H1 (cell line): ENCODE measurements around the gene SLC9B2. TPM values are rescaled to one million over a fixed set of nuclear protein-coding genes. Genes with fewer than 3 reads are reported as not detected.

ENCODE experiments used
- CTCF ChIA-PET: fragments of 300-600 bp; sonication (Branson Sonifier 250); formaldehyde crosslinking; loops from one replicate; lab custom pipeline; 2021; ENCODE audit not compliant: partially characterized antibody; lab: Charles Lee
- POLR2A ChIA-PET: fragments of 300-600 bp; sonication (Branson Sonifier 250); formaldehyde crosslinking; loops from one replicate; lab custom pipeline; 2021; ENCODE audit warnings: inconsistent platforms; ENCODE audit not compliant: partially characterized antibody; lab: Charles Lee
- DNase-seq, 2 experiments: peaks; one replicate each; pipeline versions ENCODE4 v3.0.0 to v3.0.0-alpha.2; 2010 to 2022; ENCODE audit warnings: low spot score in 2 of 2, low read depth in 1 of 2, mixed read lengths in 1 of 2
- FAIRE-seq: peaks from 2 replicates; lab custom pipeline; 2011; peaks lifted over from hg19 to GRCh38; lab: Jason Lieb, UNC
- H2AFZ ChIP-seq: 2 replicates; pipeline ENCODE4 v1.8.1; 2012; ENCODE audit warnings: low read length, inconsistent platforms
- H2AK5ac ChIP-seq: 2 replicates; pipeline ENCODE4 v1.6.1; 2013; ENCODE audit warnings: low read depth, low read length
- H2BK120ac ChIP-seq: replicated peaks from 2 replicates; pipeline ENCODE3; 2013; ENCODE audit warnings: low read depth, low read length, inconsistent platforms
- H2BK12ac ChIP-seq: 2 replicates; pipeline ENCODE4 v1.6.1; 2013; ENCODE audit warnings: low read depth, low read length
- H2BK15ac ChIP-seq: 2 replicates; pipeline ENCODE4 v1.6.1; 2013; ENCODE audit warnings: low read length
- H2BK20ac ChIP-seq: 2 replicates; pipeline ENCODE4 v1.6.1; 2013; ENCODE audit warnings: low read length
- H2BK5ac ChIP-seq: 2 replicates; pipeline ENCODE4 v1.6.1; 2013; ENCODE audit warnings: low read depth, low read length
- H3K14ac ChIP-seq: 2 replicates; pipeline ENCODE4 v1.6.1; 2013; ENCODE audit warnings: inconsistent platforms; ENCODE audit not compliant: insufficient read length
- H3K18ac ChIP-seq: 2 replicates; pipeline ENCODE4 v1.6.1; 2013; ENCODE audit warnings: low read length; ENCODE audit errors: extremely low read depth
- H3K23ac ChIP-seq: 2 replicates; pipeline ENCODE4 v1.6.1; 2013; ENCODE audit warnings: inconsistent platforms; ENCODE audit not compliant: insufficient read length
- H3K23me2 ChIP-seq: 2 replicates; pipeline ENCODE4 v1.6.1; 2013; ENCODE audit warnings: low read depth, low read length
- H3K27ac ChIP-seq: 2 replicates; pipeline ENCODE4 v1.6.1; 2011; ENCODE audit warnings: low read depth, low read length, inconsistent platforms
- H3K27me3 ChIP-seq, 4 experiments: replicated peaks in 1 of 4; 1 replicate in 1 of 4; 2 replicates in 3 of 4; pipeline versions ENCODE4 v1.6.1 to v1.8.1; 2011 to 2013; ENCODE audit warnings: low read length in 3 of 4, mild to moderate bottlenecking in 3 of 4, inconsistent platforms in 2 of 4, mixed read lengths in 2 of 4, moderate library complexity in 1 of 4; ENCODE audit not compliant: control insufficient read depth in 3 of 4, insufficient read depth in 3 of 4; ENCODE audit errors: extremely low read depth in 1 of 4
- H3K36me3 ChIP-seq, 4 experiments: 2 replicates each; pipeline versions ENCODE4 v1.6.1 to v1.8.1; 2011 to 2013; ENCODE audit warnings: mild to moderate bottlenecking in 4 of 4, low read length in 3 of 4, moderate library complexity in 2 of 4, control low read depth in 1 of 4, inconsistent platforms in 1 of 4; ENCODE audit not compliant: insufficient read depth in 4 of 4, control insufficient read depth in 2 of 4
- H3K4ac ChIP-seq: replicated peaks from 2 replicates; pipeline ENCODE3; 2013; ENCODE audit warnings: low read length, low read depth, mixed read lengths, inconsistent platforms; ENCODE audit not compliant: insufficient read length
- H3K4me1 ChIP-seq, 4 experiments: replicated peaks in 1 of 4; 1 replicate in 1 of 4; 2 replicates in 3 of 4; pipeline versions ENCODE4 v1.6.1 to v1.8.1; 2011 to 2013; ENCODE audit warnings: low read length in 3 of 4, inconsistent platforms in 2 of 4, mixed read lengths in 1 of 4; ENCODE audit not compliant: insufficient read depth in 4 of 4, control insufficient read depth in 3 of 4
- H3K4me2 ChIP-seq, 2 experiments: 2 replicates each; pipeline versions ENCODE4 v1.6.1 to v1.8.1; 2011 to 2013; ENCODE audit warnings: low read depth in 2 of 2, low read length in 2 of 2, control low read depth in 1 of 2, inconsistent platforms in 1 of 2, mild to moderate bottlenecking in 1 of 2; ENCODE audit not compliant: insufficient read depth in 1 of 2
- H3K4me3 ChIP-seq, 4 experiments: fragments of 200-600, 300-600 bp in 1 of 4; sonication (generic), shearing (Covaris generic), sonication (Bioruptor Twin) in 1 of 4; 2 replicates each; pipeline versions ENCODE4 v1.5.1 to v1.8.1; 2011 to 2016; ENCODE audit warnings: low read length in 4 of 4, low read depth in 3 of 4, control low read depth in 2 of 4, inconsistent platforms in 2 of 4, mild to moderate bottlenecking in 2 of 4, mixed read lengths in 1 of 4, moderate library complexity in 1 of 4; ENCODE audit not compliant: insufficient read depth in 2 of 4; ENCODE audit errors: extremely low read depth in 1 of 4
- H3K56ac ChIP-seq: replicated peaks from 2 replicates; pipeline ENCODE3; 2013; ENCODE audit warnings: low read depth, mild to moderate bottlenecking, mixed read lengths, low read length, inconsistent platforms; ENCODE audit not compliant: insufficient read length
- H3K79me1 ChIP-seq: 2 replicates; pipeline ENCODE4 v1.6.1; 2013; ENCODE audit warnings: low read depth, low read length, control low read depth
- H3K79me2 ChIP-seq, 2 experiments: 2 replicates each; pipeline versions ENCODE4 v1.6.1 to v1.8.1; 2012 to 2013; ENCODE audit warnings: low read length in 2 of 2, mild to moderate bottlenecking in 2 of 2, inconsistent platforms in 1 of 2; ENCODE audit not compliant: insufficient read depth in 2 of 2, control insufficient read depth in 1 of 2
- H3K9ac ChIP-seq, 4 experiments: replicated peaks in 1 of 4; 1 replicate in 1 of 4; 2 replicates in 3 of 4; pipeline versions ENCODE4 v1.6.1 to v1.8.1; 2011 to 2013; ENCODE audit warnings: low read depth in 3 of 4, low read length in 3 of 4, control low read depth in 2 of 4, mild to moderate bottlenecking in 2 of 4, moderate library complexity in 2 of 4, inconsistent platforms in 1 of 4; ENCODE audit errors: extremely low read depth in 1 of 4
- H3K9me3 ChIP-seq, 2 experiments: 2 replicates each; pipeline versions ENCODE4 v1.6.1 to v1.8.1; 2012 to 2013; ENCODE audit warnings: mild to moderate bottlenecking in 2 of 2, moderate library complexity in 2 of 2, control low read depth in 1 of 2, inconsistent platforms in 1 of 2, low read depth in 1 of 2, low read length in 1 of 2, mixed read lengths in 1 of 2; ENCODE audit not compliant: insufficient read depth in 2 of 2
- H4K20me1 ChIP-seq, 2 experiments: replicated peaks in 1 of 2; 2 replicates each; pipeline versions ENCODE3 to v1.8.1; 2011 to 2013; ENCODE audit warnings: inconsistent platforms in 2 of 2, low read length in 2 of 2, mild to moderate bottlenecking in 1 of 2; ENCODE audit not compliant: insufficient read depth in 2 of 2, control insufficient read depth in 1 of 2
- H4K5ac ChIP-seq: 2 replicates; pipeline ENCODE4 v1.6.1; 2013; ENCODE audit warnings: low read length, low read depth, mixed read lengths, inconsistent platforms; ENCODE audit not compliant: insufficient read length
- H4K8ac ChIP-seq: 2 replicates; pipeline ENCODE4 v1.8.0; 2013; ENCODE audit warnings: mild to moderate bottlenecking, moderate library complexity, low read length, inconsistent platforms; ENCODE audit not compliant: insufficient read depth; ENCODE audit errors: extremely low read depth
- H4K91ac ChIP-seq: replicated peaks from 2 replicates; pipeline ENCODE3; 2013; ENCODE audit warnings: low read length, mixed read lengths, inconsistent platforms; ENCODE audit not compliant: insufficient read length
- BACH1 ChIP-seq: IDR thresholded peaks from 2 replicates; pipeline ENCODE4 v1.6.1; 2012; ENCODE audit warnings: low read length, improper control_type of control experiment
- CBX5 ChIP-seq: fragments of 300-800, 300-1000 bp; sonication (generic); IDR thresholded peaks from 2 replicates; pipeline ENCODE4 v1.7.1; 2016; ENCODE audit warnings: antibody characterized with exemption, low read length, low read depth
- CBX8 ChIP-seq: fragments of 300-800, 300-1000 bp; sonication (generic); IDR thresholded peaks from 2 replicates; pipeline ENCODE4 v1.7.1; 2016; ENCODE audit warnings: low read depth, low read length, borderline replicate concordance
- CEBPB ChIP-seq: IDR thresholded peaks from 2 replicates; pipeline ENCODE4 v1.6.1; 2012; ENCODE audit warnings: low read depth, low read length
- CHD1 ChIP-seq: IDR thresholded peaks from 2 replicates; pipeline ENCODE4 v1.6.1; 2012; ENCODE audit warnings: low read depth, low read length, improper control_type of control experiment
- CREB1 ChIP-seq: IDR thresholded peaks from 2 replicates; pipeline ENCODE4 v1.6.1; 2012; ENCODE audit warnings: inconsistent platforms
- JUN ChIP-seq: IDR thresholded peaks from 2 replicates; pipeline ENCODE4 v1.6.1; 2011; ENCODE audit warnings: low read depth, mild to moderate bottlenecking, improper control_type of control experiment, low read length
- JUND ChIP-seq: IDR thresholded peaks from 2 replicates; pipeline ENCODE4 v1.6.1; 2011; ENCODE audit warnings: mild to moderate bottlenecking, improper control_type of control experiment, low read length
- RBBP5 ChIP-seq: IDR thresholded peaks from 2 replicates; pipeline ENCODE4 v1.7.1; 2012; ENCODE audit warnings: low read depth, mild to moderate bottlenecking, inconsistent platforms, low read length, moderate library complexity, borderline replicate concordance
- SP4 ChIP-seq: IDR thresholded peaks from 2 replicates; pipeline ENCODE4 v1.6.1; 2012; ENCODE audit warnings: low read length, inconsistent platforms
- SRF ChIP-seq: IDR thresholded peaks from 2 replicates; pipeline ENCODE4 v1.6.1; 2011; ENCODE audit warnings: mild to moderate bottlenecking, low read depth, low read length, moderate library complexity
- WGBS, 2 experiments: shearing (Covaris generic) in 1 of 2; methylation state at CpG; one replicate each; pipeline versions ENCODE4 v1.1.6 to v1.1.7; 2013 to 2015; ENCODE audit warnings: low lambda C conversion rate in 2 of 2, mixed read lengths in 2 of 2, inconsistent platforms in 1 of 2, low coverage in 1 of 2, missing lambda C conversion rate in 1 of 2; ENCODE audit not compliant: insufficient replicate concordance in 2 of 2, insufficient coverage in 1 of 2, insufficient read length in 1 of 2; ENCODE audit errors: extremely low coverage in 1 of 2, missing lambda C conversion rate in 1 of 2; 5-methylcytosine and 5-hydroxymethylcytosine counted together
- polyA plus RNA-seq, 7 experiments: library from polyadenylated mRNA; depleted of rRNA in 3 of 7; stranded (reverse) in 5 of 7; unstranded in 2 of 7; fragments of >200 nt in 5 of 7; fragments of 200-250 nt in 2 of 7; gene quantifications; 1 replicate in 5 of 7; 2 replicates in 1 of 7; 4 replicates in 1 of 7; pipeline versions ENCODE4 v1.2.1 to v1.2.3, GENCODE V29; 2011 to 2013; ENCODE audit warnings: missing spikeins in 2 of 7, mixed read lengths in 2 of 7
- total RNA-seq: library from RNA; stranded (reverse); fragmentation: NEBNext Ultra II Directional; extraction: Animal tissue kit (Norgen Biotek cat#: 25700); gene quantifications from 2 replicates; pipeline ENCODE4 v1.2.1, GENCODE V29; 2021
- TF ChIP-seq, protein P1 (sequence below): IDR thresholded peaks from 2 replicates; pipeline ENCODE4 v1.6.1; 2011; ENCODE audit warnings: low read depth, mild to moderate bottlenecking, low read length; ENCODE audit not compliant: insufficient read depth
- TF ChIP-seq, protein P2 (sequence below): IDR thresholded peaks from 2 replicates; pipeline ENCODE4 v1.6.1; 2012; ENCODE audit warnings: inconsistent platforms

SLC9B2 gene
- total and polyA plus RNA-seq, 2 of the 8 experiments (the other 6 are each of a cell fraction or from before 2014, with no cell fraction given), result 3.2 to 5.2 TPM

DNA sequence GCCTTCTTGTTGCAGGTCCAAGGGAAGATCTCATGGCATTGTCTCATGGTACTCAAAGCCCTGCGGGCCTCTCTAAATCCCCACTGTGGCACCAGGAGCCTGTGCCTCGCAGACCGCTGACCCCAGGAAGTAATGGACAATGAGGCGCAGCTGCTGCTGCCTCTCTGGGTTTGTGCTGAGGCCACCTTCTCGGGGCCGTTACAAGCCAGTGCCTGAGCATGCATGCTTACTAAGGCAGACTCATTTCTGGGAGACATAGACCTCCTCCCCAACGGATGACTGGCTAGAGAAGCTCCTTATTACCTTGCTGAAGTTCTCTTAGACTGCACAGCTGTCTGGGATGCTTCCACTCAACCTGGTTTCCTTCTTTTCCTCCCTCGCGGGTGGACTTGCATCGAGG, 21.8 kb upstream of the SLC9B2 start:
- H4K91ac ChIP-seq, result no peak overlapping the region
- DNase-seq (no peak), FAIRE-seq (no peak)
- H3K79me1 ChIP-seq, result no peaks in the 10 kb centered on the region; the same call in 1 of the 2 replicates
- no peak overlapping the region for H2AFZ ChIP-seq
- no peak overlapping the region for H2BK120ac ChIP-seq
- H3K4me3 ChIP-seq, result no peak overlapping the region
- 0 out of 2 replicates have a peak, but pooled peaks cover 5% of the 10 kb centered on the region for H3K23me2 ChIP-seq
- no peaks in the 10 kb centered on the region for H3K27me3 ChIP-seq
- H4K5ac ChIP-seq, result no peak overlapping the region
- no peak overlapping the region for H3K14ac ChIP-seq
- peak overlapping the region in 1 of 2 experiments; percentile 24; a peak in 2 of 4 replicates for H3K4me2 ChIP-seq
- H3K18ac ChIP-seq, result no peak overlapping the region
- no peaks in the 10 kb centered on the region for H4K20me1 ChIP-seq
- ChIA-PET CTCF (interaction anchor here (0.8 to 5.2 kb wide), 6 partner anchors 9 to 393 kb away, joined by 3 to 51 read pairs (median 4); no protein-coding TSS in a partner anchor), POLR2A (interaction anchor here (0.6 kb wide), 1 partner anchor 46 kb away, joined by 3 read pairs; no protein-coding TSS in a partner anchor)
- no peak for TF ChIP-seq JUND
- TF ChIP-seq CHD1, result no peak
- TF ChIP-seq SRF, result no peak
- TF ChIP-seq SP4, result no peak
- TF ChIP-seq, protein P1, sequence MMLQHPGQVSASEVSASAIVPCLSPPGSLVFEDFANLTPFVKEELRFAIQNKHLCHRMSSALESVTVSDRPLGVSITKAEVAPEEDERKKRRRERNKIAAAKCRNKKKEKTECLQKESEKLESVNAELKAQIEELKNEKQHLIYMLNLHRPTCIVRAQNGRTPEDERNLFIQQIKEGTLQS, result no peak
- TF ChIP-seq RBBP5, result no peak
- no peak for TF ChIP-seq CBX5
- no peak for TF ChIP-seq BACH1
- no peak for TF ChIP-seq CBX8
- TF ChIP-seq CREB1, result no peak
- TF ChIP-seq JUN, result no peak
- TF ChIP-seq, protein P2, sequence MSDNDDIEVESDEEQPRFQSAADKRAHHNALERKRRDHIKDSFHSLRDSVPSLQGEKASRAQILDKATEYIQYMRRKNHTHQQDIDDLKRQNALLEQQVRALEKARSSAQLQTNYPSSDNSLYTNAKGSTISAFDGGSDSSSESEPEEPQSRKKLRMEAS, result no peak
- no peak for TF ChIP-seq CEBPB
- H3K56ac ChIP-seq, result no peak overlapping the region
- H3K36me3 ChIP-seq, result peaks cover 0 to 4% (median 0%) of the 10 kb centered on the region in 4 experiments; a peak in 2 of 8 replicates
- H3K23ac ChIP-seq, result no peak overlapping the region
- H2BK12ac ChIP-seq, result no peak overlapping the region
- no peaks in the 10 kb centered on the region for H3K79me2 ChIP-seq
- no peak overlapping the region for H2BK15ac ChIP-seq
- H2BK20ac ChIP-seq, result no peak overlapping the region
- no peaks in the 10 kb centered on the region for H3K9me3 ChIP-seq
- no peak overlapping the region for H3K27ac ChIP-seq
- H2AK5ac ChIP-seq, result no peak overlapping the region
- no peaks in the 10 kb centered on the region for H3K4me1 ChIP-seq
- WGBS, 2 experiments, result 91% methylated on average over 10 of the region's 10 CpGs; no CpG with 5 or more reads in 1 of the 2 experiments
- no peak overlapping the region for H2BK5ac ChIP-seq
- no peak overlapping the region for H3K4ac ChIP-seq
- H3K9ac ChIP-seq, result no peak overlapping the region
- H4K8ac ChIP-seq, result peak overlapping the region; percentile 7; the same call in 1 of the 2 replicates
